K562 (cell line): ENCODE results near the gene NR2C2AP. TPM values are rescaled to one million over a fixed set of nuclear protein-coding genes. Genes with fewer than 3 reads are reported as not detected.

Experiments used
- C11orf30 ChIP-seq: fragments of 450-650 bp; IDR thresholded peaks from 2 replicates; pipeline ENCODE4 v1.6.1; 2016; ENCODE audit warnings: low read depth, mild to moderate bottlenecking
- KLF13 ChIP-seq: fragments of 450-650 bp; IDR thresholded peaks from 2 replicates; pipeline ENCODE4 v1.6.1; 2016; ENCODE audit warnings: missing genetic modification characterization, low read depth, mild to moderate bottlenecking, missing compliant biosample characterization, moderate library complexity, borderline replicate concordance
- MBD1 ChIP-seq: fragments of 250-450 bp; sonication (Bioruptor Pico); IDR thresholded peaks from 2 replicates; pipeline ENCODE4 v1.8.0; 2022; ENCODE audit warnings: inconsistent platforms
- MXD1 ChIP-seq: fragments of 250-450 bp; sonication (Bioruptor Pico); IDR thresholded peaks from 2 replicates; pipeline ENCODE4 v1.8.0; 2021; ENCODE audit warnings: borderline replicate concordance, mild to moderate bottlenecking, moderate library complexity; ENCODE audit not compliant: poor library complexity, severe bottlenecking
- OTX1 ChIP-seq: fragments of 450-650 bp; formaldehyde crosslinking; IDR thresholded peaks from 2 replicates; pipeline ENCODE4 v1.4.0; 2022; ENCODE audit warnings: mild to moderate bottlenecking
- POLR2G ChIP-seq: fragments of 200-400 bp; formaldehyde crosslinking; IDR thresholded peaks from 2 replicates; pipeline ENCODE4 v1.6.1; 2017; ENCODE audit warnings: low read depth, mild to moderate bottlenecking, antibody characterized with exemption, low read length, moderate library complexity
- RHOXF2B ChIP-seq: fragments of 250-450 bp; sonication (Bioruptor Pico); conservative IDR thresholded peaks from 2 replicates; pipeline ENCODE4 v1.5.1; 2021
- SAP30 ChIP-seq: fragments of 200-600 bp; sonication (generic); IDR thresholded peaks from 2 replicates; pipeline ENCODE4 v1.6.1; 2012; ENCODE audit warnings: borderline replicate concordance, low read depth, mild to moderate bottlenecking, moderate library complexity, low read length, control low read depth, inconsistent platforms; ENCODE audit not compliant: insufficient read depth, poor library complexity, severe bottlenecking
- SMC3 ChIP-seq: conservative IDR thresholded peaks from 2 replicates; pipeline ENCODE4 v1.6.1; 2011; ENCODE audit warnings: low read depth, low read length, improper control_type of control experiment; ENCODE audit not compliant: insufficient read depth
- TAF1 ChIP-seq: IDR thresholded peaks from 2 replicates; pipeline ENCODE4 v1.6.1; 2011; ENCODE audit warnings: mild to moderate bottlenecking, low read length, moderate library complexity; ENCODE audit not compliant: insufficient read depth, control insufficient read depth, severe bottlenecking; ENCODE audit errors: extremely low read depth
- TRIM24 ChIP-seq, 2 experiments: fragments of 450-650 bp; IDR thresholded peaks; 2 replicates each; pipeline ENCODE4 v1.6.1; 2016
- VEZF1 ChIP-seq: fragments of 200-800 bp; sonication (Bioruptor generic); IDR thresholded peaks from 2 replicates; pipeline ENCODE4 v1.6.1; 2017; ENCODE audit warnings: missing genetic modification characterization, missing compliant biosample characterization
- ZBTB5 ChIP-seq: fragments of 450-650 bp; IDR thresholded peaks from 2 replicates; pipeline ENCODE4 v1.6.1; 2017; ENCODE audit warnings: antibody characterized with exemption
- ZHX1 ChIP-seq: fragments of 150-350 bp; conservative IDR thresholded peaks from 2 replicates; pipeline ENCODE4 v1.6.1; 2014; ENCODE audit warnings: low read length
- ZNF174 ChIP-seq: fragments of 250-450 bp; sonication (Bioruptor Pico); IDR thresholded peaks from 2 replicates; pipeline ENCODE4 v1.4.0; 2020; ENCODE audit warnings: mild to moderate bottlenecking
- ZNF583 ChIP-seq: fragments of 250-450 bp; sonication (Bioruptor Pico); IDR thresholded peaks from 2 replicates; pipeline ENCODE4 v1.4.0; 2020
- polyA plus RNA-seq, 8 experiments: library from polyadenylated mRNA; depleted of rRNA in 4 of 8; stranded (reverse) in 5 of 8; unstranded in 3 of 8; fragments of >200 nt; fragmentation: Nextera tagmentation in 2 of 8; fragmentation: Illumina TruSeq in 1 of 8; extraction: Ambion mirVana in 2 of 8; extraction: Trizol in 1 of 8; gene quantifications; 2 replicates each; pipeline versions ENCODE4 v1.2.1 to v1.2.3, GENCODE V29; 2011 to 2014; ENCODE audit warnings: inconsistent platforms in 1 of 8, missing spikeins in 1 of 8
- total RNA-seq, 7 experiments: library from RNA; depleted of rRNA in 6 of 7; stranded (reverse); fragments of >200 nt in 6 of 7; fragmentation: Illumina TruSeq in 2 of 7; extraction: Trizol in 2 of 7; gene quantifications; 2 replicates each; pipeline versions ENCODE4 v1.2.1 to v1.2.3, GENCODE V29; 2011 to 2021; ENCODE audit warnings: low replicate concordance in 1 of 7

NR2C2AP gene
- total and polyA plus RNA-seq, 9 of the 15 experiments (the other 6 are each of a cell fraction or from before 2014, with no cell fraction given): 23.7 to 77.4 (median 32.4) TPM

- peak; percentile 72; the same call in 1 of the 2 replicates for TF ChIP-seq KLF13 (tag)
- no peak for TF ChIP-seq RHOXF2B (CRISPR knock-in tag)
- peak; percentile 79 for TF ChIP-seq POLR2G
- TF ChIP-seq TAF1: peak; percentile 60
- peak; percentile 80 for TF ChIP-seq SAP30
- peak; percentile 58 for TF ChIP-seq MXD1 (CRISPR knock-in tag)
- TF ChIP-seq ZHX1: no peak
- TF ChIP-seq MBD1 (CRISPR knock-in tag): no peak
- TF ChIP-seq SMC3: no peak
- no peak for TF ChIP-seq ZBTB5
- no peak for TF ChIP-seq ZNF583 (CRISPR knock-in tag)
- TF ChIP-seq TRIM24 (IDR thresholded peaks at IDR 0.05): peak in 1 of 2 experiments; percentile 42; a peak in 1 of 4 replicates
- no peak for TF ChIP-seq OTX1 (CRISPR knock-in tag)
- TF ChIP-seq ZNF174: no peak
- TF ChIP-seq VEZF1: no peak; the same call in none of the 2 replicates
- no peak for TF ChIP-seq C11orf30
Observed at GRCh38 chr19:19203012-19203856, at the start of gene NR2C2AP (continued).
